Retinal pigment epithelial cell (primary cell): ENCODE data around the gene KANSL1.

Experiments used
- DNase-seq: peaks from one replicate; pipeline ENCODE4 v3.0.0-alpha.2; 2010; ENCODE audit warnings: low read depth
- H3K4me3 ChIP-seq: 2 replicates; pipeline ENCODE4 v1.5.1; 2011; ENCODE audit warnings: mild to moderate bottlenecking, low read length, control low read depth, moderate library complexity
- CTCF ChIP-seq: conservative IDR thresholded peaks from 2 replicates; pipeline ENCODE4 v1.5.1; 2011; ENCODE audit warnings: low read depth, low read length, control low read depth, inconsistent platforms

The KANSL1 gene

GRCh38 chr17:46125831-46126230 is 67.4 kb downstream of the KANSL1 start:
- H3K4me3 ChIP-seq: no peak overlapping the region
- DNase-seq: no peak
- TF ChIP-seq CTCF: no peak

- no peak overlapping the region for H3K4me3 ChIP-seq
- no peak for TF ChIP-seq CTCF
- DNase-seq: no peak
Measured at GRCh38 chr17:46124695-46125592, 68.3 kb downstream of the KANSL1 start.

GRCh38 chr17:46123607-46124006 is 69.6 kb downstream of the KANSL1 start:
- no peak for DNase-seq
- TF ChIP-seq CTCF: no peak
- no peak overlapping the region for H3K4me3 ChIP-seq

GRCh38 chr17:46122486-46122871 is 70.8 kb downstream of the KANSL1 start:
- TF ChIP-seq CTCF: no peak
- DNase-seq: no peak
- H3K4me3 ChIP-seq: no peak overlapping the region

GRCh38 chr17:46121841-46122485 is 71.3 kb downstream of the KANSL1 start:
- no peak for TF ChIP-seq CTCF
- no peak overlapping the region for H3K4me3 ChIP-seq
- DNase-seq: no peak

GRCh38 chr17:46121165-46121764 is 72.0 kb downstream of the KANSL1 start:
- H3K4me3 ChIP-seq: no peak overlapping the region
- no peak for TF ChIP-seq CTCF
- DNase-seq: no peak
